22Rv1 (cell line): ENCODE data around the gene RPEL1.

ENCODE experiments used
- ZFX ChIP-seq: fragments of 450-650 bp; IDR thresholded peaks from 2 replicates; pipeline ENCODE4 v1.6.1; 2017; ENCODE audit warnings: antibody characterized with exemption, borderline replicate concordance
- TF ChIP-seq, protein P1 (sequence below): fragments of 450-650 bp; IDR thresholded peaks from 2 replicates; pipeline ENCODE4 v1.5.1; 2017; ENCODE audit warnings: mild to moderate bottlenecking

GRCh38 chr10:103262229-103262628 lies 16.5 kb downstream of the RPEL1 start:
- TF ChIP-seq, protein P1, sequence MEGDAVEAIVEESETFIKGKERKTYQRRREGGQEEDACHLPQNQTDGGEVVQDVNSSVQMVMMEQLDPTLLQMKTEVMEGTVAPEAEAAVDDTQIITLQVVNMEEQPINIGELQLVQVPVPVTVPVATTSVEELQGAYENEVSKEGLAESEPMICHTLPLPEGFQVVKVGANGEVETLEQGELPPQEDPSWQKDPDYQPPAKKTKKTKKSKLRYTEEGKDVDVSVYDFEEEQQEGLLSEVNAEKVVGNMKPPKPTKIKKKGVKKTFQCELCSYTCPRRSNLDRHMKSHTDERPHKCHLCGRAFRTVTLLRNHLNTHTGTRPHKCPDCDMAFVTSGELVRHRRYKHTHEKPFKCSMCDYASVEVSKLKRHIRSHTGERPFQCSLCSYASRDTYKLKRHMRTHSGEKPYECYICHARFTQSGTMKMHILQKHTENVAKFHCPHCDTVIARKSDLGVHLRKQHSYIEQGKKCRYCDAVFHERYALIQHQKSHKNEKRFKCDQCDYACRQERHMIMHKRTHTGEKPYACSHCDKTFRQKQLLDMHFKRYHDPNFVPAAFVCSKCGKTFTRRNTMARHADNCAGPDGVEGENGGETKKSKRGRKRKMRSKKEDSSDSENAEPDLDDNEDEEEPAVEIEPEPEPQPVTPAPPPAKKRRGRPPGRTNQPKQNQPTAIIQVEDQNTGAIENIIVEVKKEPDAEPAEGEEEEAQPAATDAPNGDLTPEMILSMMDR, result no peak
- no peak for TF ChIP-seq ZFX
